Activated CD4-positive, alpha-beta memory T cell treated with anti-CD3 and anti-CD28 coated beads, Interleukin-2, amount 10 ng/mL, durations not matched to agents 7 days and 5 days (primary cell): Measurements from ENCODE around the gene HOXB2. TPM values are rescaled to one million over a fixed set of nuclear protein-coding genes. Genes with fewer than 3 reads are reported as not detected.
A peak's percentile ranks its signal among the peaks of the same experiment; 100 is the strongest.

Source experiments
- CTCF ChIA-PET: fragments of 350-600 bp; sonication (Branson Sonifier 250); formaldehyde crosslinking; loops from one replicate; lab custom pipeline; 2021; ENCODE audit warnings: antibody characterized with exemption, inconsistent platforms; lab: Charles Lee
- POLR2A ChIA-PET: fragments of 350-600 bp; sonication (Branson Sonifier 250); formaldehyde crosslinking; loops from one replicate; lab custom pipeline; 2021; ENCODE audit warnings: antibody characterized with exemption; lab: Charles Lee
- DNase-seq: peaks from one replicate; pipeline ENCODE4 v3.0.0-alpha.2; 2020
- H3K27ac Mint-ChIP-seq: one replicate; pipeline ENCODE4 v1.8.0; 2021; ENCODE audit warnings: mild to moderate bottlenecking, mixed read lengths
- H3K27me3 Mint-ChIP-seq: one replicate; pipeline ENCODE4 v1.8.0; 2021; ENCODE audit warnings: mixed read lengths
- H3K36me3 Mint-ChIP-seq: one replicate; pipeline ENCODE4 v1.8.0; 2021; ENCODE audit warnings: low read depth, mixed read lengths
- H3K4me1 Mint-ChIP-seq: one replicate; pipeline ENCODE4 v1.8.0; 2021; ENCODE audit warnings: mixed read lengths
- H3K4me3 Mint-ChIP-seq: one replicate; pipeline ENCODE4 v1.8.0; 2021; ENCODE audit warnings: mild to moderate bottlenecking, mixed read lengths
- H3K9me3 Mint-ChIP-seq: one replicate; pipeline ENCODE4 v1.8.0; 2021; ENCODE audit warnings: mixed read lengths
- total RNA-seq, 2 experiments: library from RNA; stranded (reverse); gene quantifications; one replicate each; pipeline ENCODE4 v1.2.3, GENCODE V29; 2021

Gene HOXB2
- total RNA-seq, 2 experiments from 2014 or later: 20.3 to 20.9 TPM

DNA sequence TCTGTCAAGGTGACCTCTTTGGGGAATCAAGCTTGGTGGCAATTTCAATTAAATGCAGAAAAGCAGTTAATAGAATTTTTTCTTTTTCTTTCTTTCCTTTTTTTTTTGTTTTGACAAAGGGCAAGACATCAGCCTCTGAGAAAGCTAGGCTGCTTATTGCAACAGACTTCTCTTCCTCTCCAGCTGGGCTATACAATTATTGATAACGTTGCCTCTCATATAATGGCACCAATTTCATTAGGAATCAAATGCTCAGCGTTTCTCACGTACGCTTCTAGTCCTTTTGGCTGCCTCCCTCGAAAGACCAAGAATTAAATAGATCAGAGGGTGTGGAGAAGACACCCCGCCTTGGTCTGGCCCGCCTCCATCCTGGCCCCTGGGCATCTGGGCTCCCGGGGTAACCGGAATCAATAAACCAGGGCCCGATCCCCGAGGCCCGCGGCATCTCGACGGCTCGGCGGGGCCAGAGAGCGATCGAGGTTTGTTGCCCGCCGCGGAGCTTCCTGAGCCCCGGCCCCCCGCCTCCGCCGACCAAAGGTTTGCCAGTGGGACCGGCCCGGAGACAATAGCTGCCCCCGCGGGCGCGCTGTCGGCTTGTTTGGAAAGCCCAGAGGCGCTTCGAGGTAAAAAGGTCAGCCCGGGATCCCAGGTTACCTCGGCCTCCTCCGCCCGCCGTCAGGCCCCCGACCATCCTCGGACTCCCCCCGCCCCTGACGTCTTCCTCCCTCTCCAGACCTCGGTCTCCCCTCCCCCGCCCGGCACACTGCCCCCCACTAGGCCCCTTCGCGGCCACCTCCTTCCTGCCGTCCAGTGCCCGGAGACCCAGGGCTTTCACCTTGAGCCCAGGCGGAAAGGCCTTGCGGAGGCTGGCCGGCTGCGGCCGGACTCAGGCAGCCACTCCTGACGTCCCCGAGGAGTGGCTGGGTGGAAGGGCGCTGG, 18.0 kb downstream of the HOXB2 start:
- no peaks in the 10 kb centered on the region for H3K4me1 Mint-ChIP-seq
- H3K36me3 Mint-ChIP-seq: no peaks in the 10 kb centered on the region
- no peak overlapping the region for H3K4me3 Mint-ChIP-seq
- no peak for DNase-seq
- no peaks in the 10 kb centered on the region for H3K9me3 Mint-ChIP-seq
- H3K27ac Mint-ChIP-seq: no peak overlapping the region
- CTCF ChIA-PET: interaction anchor here (1.9 kb wide), 1 partner anchor 14 kb away, joined by 5 read pairs; no protein-coding TSS in a partner anchor
- POLR2A ChIA-PET: no interaction called here
- peaks cover 54% of the 10 kb centered on the region for H3K27me3 Mint-ChIP-seq

GRCh38 chr17:48523010-48523409, 21.9 kb downstream of the HOXB2 start:
- H3K27ac Mint-ChIP-seq: no peak overlapping the region
- ChIA-PET POLR2A (no interaction called here), CTCF (interaction anchor here (0.7 to 0.8 kb wide), 2 partner anchors 30 to 487 kb away, joined by 3 read pairs; no protein-coding TSS in a partner anchor)
- H3K36me3 Mint-ChIP-seq: no peaks in the 10 kb centered on the region
- DNase-seq: no peak
- no peaks in the 10 kb centered on the region for H3K9me3 Mint-ChIP-seq
- peaks cover 8% of the 10 kb centered on the region for H3K4me1 Mint-ChIP-seq
- H3K27me3 Mint-ChIP-seq: peaks cover 63% of the 10 kb centered on the region
- H3K4me3 Mint-ChIP-seq: no peak overlapping the region

- POLR2A ChIA-PET: interaction anchor here (0.6 kb wide), 1 partner anchor 70 kb away, joined by 4 read pairs; no protein-coding TSS in a partner anchor
- Mint-ChIP-seq H3K9me3 (no peaks in the 10 kb centered on the region), H3K4me1 (peaks cover 11% of the 10 kb centered on the region), H3K36me3 (no peaks in the 10 kb centered on the region), H3K4me3 (no peak overlapping the region), H3K27ac (no peak overlapping the region), H3K27me3 (peaks cover 67% of the 10 kb centered on the region)
- CTCF ChIA-PET: interaction anchor here (0.7 to 1.2 kb wide), 2 partner anchors 186 to 486 kb away, joined by 3 read pairs; no protein-coding TSS in a partner anchor
- no peak for DNase-seq
Measured at GRCh38 chr17:48522031-48522653, 22.8 kb downstream of the HOXB2 start.

DNA sequence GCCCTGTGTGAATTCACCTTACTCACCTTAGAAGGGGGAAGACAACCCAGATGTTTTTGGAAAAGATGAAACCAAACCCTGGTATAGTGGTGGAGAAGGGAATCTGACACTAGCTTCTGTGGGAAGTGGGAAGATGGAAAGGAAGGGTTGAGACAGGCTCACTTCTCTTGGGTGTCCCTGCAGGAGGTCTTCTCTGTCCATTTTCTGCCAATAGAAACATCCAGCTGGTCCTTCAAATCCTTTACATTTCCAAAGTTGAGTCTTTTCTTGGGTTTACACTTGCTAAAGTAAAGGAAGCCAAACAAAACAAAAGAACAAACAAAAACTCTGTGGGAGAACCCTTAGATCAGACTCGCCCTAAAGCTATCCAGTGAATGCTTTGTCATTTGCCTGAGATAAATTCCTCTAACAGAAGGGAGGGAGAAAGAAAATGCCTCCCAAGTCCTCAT, 24.3 kb downstream of the HOXB2 start:
- no peak for DNase-seq
- Mint-ChIP-seq H3K9me3 (no peaks in the 10 kb centered on the region), H3K27ac (no peak overlapping the region), H3K4me3 (no peak overlapping the region), H3K27me3 (peaks cover 66% of the 10 kb centered on the region), H3K36me3 (no peaks in the 10 kb centered on the region), H3K4me1 (peaks cover 13% of the 10 kb centered on the region)
- ChIA-PET CTCF (interaction anchor here (0.7 kb wide), 1 partner anchor 174 kb away, joined by 5 read pairs; no protein-coding TSS in a partner anchor), POLR2A (interaction anchor here (1.0 to 1.3 kb wide), 2 partner anchors 14 to 27 kb away, joined by 4 read pairs; no protein-coding TSS in a partner anchor)

DNA sequence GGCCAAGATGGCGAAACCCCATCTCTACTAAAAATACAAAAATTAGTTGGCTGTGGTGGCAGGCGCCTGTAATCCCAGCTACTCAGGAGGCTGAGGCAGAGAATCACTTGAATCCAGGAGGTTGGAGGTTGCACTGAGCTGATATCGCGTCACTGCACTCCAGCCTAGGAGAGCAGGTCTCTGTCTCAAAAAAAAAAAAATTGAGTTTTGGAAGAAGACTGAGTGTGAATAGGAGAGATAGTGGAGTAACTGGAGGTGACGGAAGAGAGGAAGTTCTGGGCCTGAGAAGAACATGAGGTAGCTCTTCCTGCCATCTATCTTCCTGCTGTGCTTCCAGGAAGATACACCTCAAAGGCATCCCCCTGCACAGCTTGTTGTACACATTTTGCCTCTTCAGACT, 25.5 kb downstream of the HOXB2 start:
- ChIA-PET CTCF (interaction anchor here (1.1 kb wide), 1 partner anchor 14 kb away, joined by 3 read pairs; no protein-coding TSS in a partner anchor), POLR2A (interaction anchor here (1.0 kb wide), 1 partner anchor 26 kb away, joined by 4 read pairs; no protein-coding TSS in a partner anchor)
- Mint-ChIP-seq H3K4me3 (no peak overlapping the region), H3K27me3 (peaks cover 67% of the 10 kb centered on the region), H3K27ac (no peak overlapping the region), H3K36me3 (no peaks in the 10 kb centered on the region), H3K4me1 (peaks cover 19% of the 10 kb centered on the region), H3K9me3 (no peaks in the 10 kb centered on the region)
- no peak for DNase-seq

DNA sequence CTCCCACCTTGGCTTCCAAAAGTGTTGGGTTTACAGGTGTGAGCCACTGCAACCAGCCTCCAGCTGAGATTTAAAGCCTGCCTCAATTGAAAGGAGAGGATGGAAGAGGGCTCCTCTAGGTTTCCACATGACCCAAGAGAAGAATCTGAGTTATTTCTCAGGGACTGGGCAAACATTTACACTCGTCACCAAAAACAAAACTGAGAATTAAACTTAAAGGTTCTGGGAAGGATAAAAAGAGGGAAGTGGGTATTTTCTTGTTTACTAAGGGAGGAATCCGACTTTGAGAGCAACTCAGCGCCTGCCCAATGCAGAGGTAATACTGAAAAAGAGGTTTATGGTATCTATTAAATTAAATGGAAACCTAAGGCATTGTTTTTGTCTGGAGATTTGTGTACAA, 27.4 kb downstream of the HOXB2 start:
- no peak for DNase-seq
- no peaks in the 10 kb centered on the region for H3K36me3 Mint-ChIP-seq
- peaks cover 38% of the 10 kb centered on the region for H3K4me1 Mint-ChIP-seq
- H3K27ac Mint-ChIP-seq: no peak overlapping the region
- no peak overlapping the region for H3K4me3 Mint-ChIP-seq
- CTCF ChIA-PET: interaction anchor here (1.4 to 1.5 kb wide), 2 partner anchors 25 to 166 kb away, joined by 4 read pairs; no protein-coding TSS in a partner anchor
- H3K9me3 Mint-ChIP-seq: no peaks in the 10 kb centered on the region
- POLR2A ChIA-PET: no interaction called here
- H3K27me3 Mint-ChIP-seq: peaks cover 59% of the 10 kb centered on the region

DNA sequence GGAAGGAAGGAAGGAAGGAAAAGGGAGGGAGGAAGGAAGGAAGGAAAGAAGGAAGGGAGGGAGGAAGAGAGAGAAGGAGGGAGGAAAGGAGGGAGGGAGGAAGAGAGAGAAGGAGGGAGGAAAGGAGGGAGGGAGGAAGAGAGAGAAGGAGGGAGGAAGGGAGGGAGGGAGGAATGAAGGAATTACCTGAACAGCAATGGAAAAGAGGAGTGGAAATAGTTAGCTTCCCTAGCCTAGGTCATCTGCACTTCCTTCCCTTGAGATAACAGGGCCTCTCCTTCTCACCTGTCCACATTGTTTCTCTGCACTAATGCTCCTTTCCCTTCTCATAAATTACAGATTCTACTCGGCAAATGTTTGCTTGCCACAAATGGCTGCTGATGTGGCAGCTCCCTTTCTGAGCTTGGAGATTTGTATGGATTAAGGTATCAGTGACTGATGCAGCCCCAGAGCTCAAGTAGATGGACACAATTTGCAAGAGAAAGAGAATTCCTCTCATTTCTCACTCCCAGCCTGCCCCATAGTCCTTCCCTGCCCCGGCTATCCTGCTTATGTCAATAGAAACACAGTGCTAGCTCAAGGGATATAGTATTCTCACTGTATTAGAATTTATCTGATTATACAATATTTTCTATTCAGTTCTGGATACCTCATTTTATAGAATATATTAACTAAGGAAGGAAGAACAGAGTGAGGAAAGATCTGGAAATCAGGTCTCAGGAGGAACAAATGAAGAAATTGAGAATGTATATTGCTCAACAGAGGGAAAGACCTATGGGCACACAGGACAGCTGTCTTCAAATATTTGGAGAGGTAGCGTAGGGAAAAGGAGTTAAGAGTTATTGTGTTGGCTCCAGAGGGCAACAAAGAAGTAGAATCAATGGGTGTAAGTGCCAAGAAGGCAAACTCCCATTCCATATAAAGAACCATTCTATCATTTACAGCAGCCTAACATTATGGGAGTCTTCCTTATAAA, 28.7 kb downstream of the HOXB2 start:
- Mint-ChIP-seq H3K4me1 (peaks cover 48% of the 10 kb centered on the region), H3K27me3 (peaks cover 51% of the 10 kb centered on the region)
- POLR2A ChIA-PET: interaction anchor here (1.3 kb wide), 1 partner anchor 25 kb away, joined by 4 read pairs; no protein-coding TSS in a partner anchor

GRCh38 chr17:48514477-48514876, 30.4 kb downstream of the HOXB2 start:
- no peaks in the 10 kb centered on the region for H3K9me3 Mint-ChIP-seq
- peaks cover 40% of the 10 kb centered on the region for H3K27me3 Mint-ChIP-seq
- no peak overlapping the region for H3K27ac Mint-ChIP-seq
- H3K4me1 Mint-ChIP-seq: peaks cover 52% of the 10 kb centered on the region
- POLR2A ChIA-PET: interaction anchor here (1.0 to 1.6 kb wide), 2 partner anchors 9 to 16 kb away, joined by 3 to 6 read pairs; no protein-coding TSS in a partner anchor
- CTCF ChIA-PET: interaction anchor here (1.1 to 2.0 kb wide), 2 partner anchors 10 to 178 kb away, joined by 3 to 6 read pairs; no protein-coding TSS in a partner anchor
- H3K4me3 Mint-ChIP-seq: no peak overlapping the region
- H3K36me3 Mint-ChIP-seq: no peaks in the 10 kb centered on the region
- no peak for DNase-seq

More for the DNA sequence above, 28.7 kb downstream of the HOXB2 start:
- H3K36me3 Mint-ChIP-seq: no peaks in the 10 kb centered on the region
- CTCF ChIA-PET: interaction anchor here (0.7 to 1.2 kb wide), 3 partner anchors 9 to 213 kb away, joined by 3 to 4 read pairs (median 4); no protein-coding TSS in a partner anchor
- H3K4me3 Mint-ChIP-seq: no peak overlapping the region
- H3K9me3 Mint-ChIP-seq: no peaks in the 10 kb centered on the region
- no peak for DNase-seq
- no peak overlapping the region for H3K27ac Mint-ChIP-seq

- no peak overlapping the region for H3K4me3 Mint-ChIP-seq
- peaks cover 37% of the 10 kb centered on the region for H3K27me3 Mint-ChIP-seq
- H3K4me1 Mint-ChIP-seq: peaks cover 53% of the 10 kb centered on the region
- CTCF ChIA-PET: interaction anchor here (0.6 to 2.0 kb wide), 8 partner anchors 10 to 445 kb away, joined by 3 to 7 read pairs (median 4); partner anchors contain the start of gene HOXB5
- H3K9me3 Mint-ChIP-seq: no peaks in the 10 kb centered on the region
- no peaks in the 10 kb centered on the region for H3K36me3 Mint-ChIP-seq
- no peak for DNase-seq
- POLR2A ChIA-PET: interaction anchor here (1.0 to 1.6 kb wide), 5 partner anchors 8 to 30 kb away, joined by 3 to 7 read pairs (median 6); no protein-coding TSS in a partner anchor
- no peak overlapping the region for H3K27ac Mint-ChIP-seq
Measured at GRCh38 chr17:48513666-48514455, 31.0 kb downstream of the HOXB2 start.

- no peak for DNase-seq
- peaks cover 36% of the 10 kb centered on the region for H3K27me3 Mint-ChIP-seq
- H3K4me3 Mint-ChIP-seq: peak overlapping the region; percentile 48
- ChIA-PET POLR2A (interaction anchor here (1.1 to 1.6 kb wide), 4 partner anchors 8 to 30 kb away, joined by 3 to 7 read pairs (median 6); no protein-coding TSS in a partner anchor), CTCF (interaction anchor here (0.6 to 2.0 kb wide), 7 partner anchors 9 to 444 kb away, joined by 3 to 7 read pairs (median 5); partner anchors contain the start of gene HOXB5)
- no peaks in the 10 kb centered on the region for H3K36me3 Mint-ChIP-seq
- H3K4me1 Mint-ChIP-seq: peaks cover 56% of the 10 kb centered on the region
- H3K9me3 Mint-ChIP-seq: no peaks in the 10 kb centered on the region
- peak overlapping the region; percentile 59 for H3K27ac Mint-ChIP-seq
Measured at GRCh38 chr17:48513097-48513496, 31.8 kb downstream of the HOXB2 start.
